GM12801 (cell line): ENCODE results near the gene HMOX2.

Source experiments
- TF ChIP-seq, protein P1 (sequence below): IDR thresholded peaks from one replicate; pipeline ENCODE4 v1.5.1; 2011; ENCODE audit warnings: control low read depth; ENCODE audit not compliant: insufficient read length; ENCODE audit errors: extremely low read depth

The HMOX2 gene

DNA sequence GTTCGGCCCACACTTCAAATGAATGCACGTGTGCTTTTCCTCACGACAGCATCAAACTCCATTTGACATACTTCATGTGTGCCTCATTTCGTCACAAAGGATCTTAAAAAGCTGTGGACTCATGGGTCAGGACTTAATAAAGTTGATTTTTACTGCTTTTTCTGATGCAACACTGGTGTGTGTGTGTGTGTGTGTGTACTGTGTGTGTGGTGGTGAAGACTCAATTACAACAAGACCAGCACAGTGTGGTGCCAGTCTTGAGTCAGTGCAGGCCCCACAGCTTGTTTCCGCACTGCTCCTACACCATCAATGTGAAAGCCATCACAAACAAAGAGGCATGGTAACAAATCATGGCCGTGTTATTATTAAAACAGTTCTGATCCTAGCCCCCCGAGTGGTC lies 44.7 kb downstream of the HMOX2 start:
- TF ChIP-seq, protein P1, sequence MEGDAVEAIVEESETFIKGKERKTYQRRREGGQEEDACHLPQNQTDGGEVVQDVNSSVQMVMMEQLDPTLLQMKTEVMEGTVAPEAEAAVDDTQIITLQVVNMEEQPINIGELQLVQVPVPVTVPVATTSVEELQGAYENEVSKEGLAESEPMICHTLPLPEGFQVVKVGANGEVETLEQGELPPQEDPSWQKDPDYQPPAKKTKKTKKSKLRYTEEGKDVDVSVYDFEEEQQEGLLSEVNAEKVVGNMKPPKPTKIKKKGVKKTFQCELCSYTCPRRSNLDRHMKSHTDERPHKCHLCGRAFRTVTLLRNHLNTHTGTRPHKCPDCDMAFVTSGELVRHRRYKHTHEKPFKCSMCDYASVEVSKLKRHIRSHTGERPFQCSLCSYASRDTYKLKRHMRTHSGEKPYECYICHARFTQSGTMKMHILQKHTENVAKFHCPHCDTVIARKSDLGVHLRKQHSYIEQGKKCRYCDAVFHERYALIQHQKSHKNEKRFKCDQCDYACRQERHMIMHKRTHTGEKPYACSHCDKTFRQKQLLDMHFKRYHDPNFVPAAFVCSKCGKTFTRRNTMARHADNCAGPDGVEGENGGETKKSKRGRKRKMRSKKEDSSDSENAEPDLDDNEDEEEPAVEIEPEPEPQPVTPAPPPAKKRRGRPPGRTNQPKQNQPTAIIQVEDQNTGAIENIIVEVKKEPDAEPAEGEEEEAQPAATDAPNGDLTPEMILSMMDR: no peak

DNA sequence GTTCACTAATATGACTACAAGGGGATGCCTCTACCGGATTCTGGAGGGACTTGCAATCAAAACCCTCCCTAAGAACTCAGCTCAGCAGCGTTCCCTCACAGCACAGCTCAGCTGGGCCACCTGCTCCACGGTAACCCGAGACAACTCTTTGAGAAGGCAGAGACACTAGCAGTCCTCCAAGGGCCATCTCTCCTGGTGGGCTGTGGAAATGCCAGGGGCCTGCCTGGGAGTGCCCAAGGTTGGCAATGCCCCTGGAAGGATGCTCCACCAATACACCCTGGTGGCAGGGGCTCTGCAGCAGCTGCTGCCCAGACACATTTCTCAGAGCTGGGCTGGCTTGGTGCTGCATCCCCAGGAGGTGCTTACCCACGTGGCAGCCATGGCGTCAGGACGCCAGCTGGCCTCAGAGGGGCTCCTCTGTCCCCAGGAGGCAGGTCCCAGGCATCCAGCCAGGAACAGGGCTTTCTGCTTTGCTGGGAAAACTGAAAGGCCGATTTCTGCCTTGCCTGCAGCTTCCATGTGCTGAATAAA lies 45.9 kb downstream of the HMOX2 start:
- TF ChIP-seq, protein P1: no peak

DNA sequence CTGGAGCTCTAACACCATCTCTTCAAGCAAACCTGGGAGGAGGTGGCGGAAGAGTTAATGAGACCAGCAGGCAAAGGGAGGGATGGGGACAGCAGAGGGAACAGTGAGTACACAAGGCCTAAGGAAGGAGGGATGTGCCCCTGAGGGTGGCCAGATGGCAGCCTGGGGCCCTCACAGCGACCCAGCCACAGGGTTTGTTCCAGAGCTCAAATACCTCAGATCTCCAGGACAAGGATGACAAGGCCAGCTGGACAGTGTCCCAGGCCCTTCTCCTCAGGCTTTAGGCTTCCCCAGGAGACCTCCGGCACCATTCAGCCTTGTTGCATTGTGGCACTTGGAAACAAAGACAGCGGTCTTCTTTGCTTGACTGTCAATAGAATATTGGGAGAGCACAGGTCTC lies 47.5 kb downstream of the HMOX2 start:
- TF ChIP-seq, protein P1: no peak

DNA sequence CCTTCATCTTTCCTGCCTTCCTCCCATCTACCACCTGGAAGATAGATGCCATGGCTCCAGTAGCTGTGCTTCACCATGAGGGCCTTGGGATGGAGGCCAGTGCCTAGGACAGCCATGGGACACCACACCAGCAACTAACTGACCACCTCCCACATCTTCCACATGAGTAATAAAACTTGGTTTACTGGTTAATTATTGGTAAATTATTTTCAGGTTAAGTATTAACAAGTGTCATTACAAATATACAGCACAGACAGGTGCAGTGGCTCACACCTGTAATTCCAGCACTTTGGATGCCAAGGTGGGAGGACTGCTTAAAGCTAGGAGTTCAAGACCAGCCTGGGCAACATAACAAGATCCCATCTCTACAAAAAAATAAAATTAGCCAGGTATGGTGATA lies 48.4 kb downstream of the HMOX2 start:
- TF ChIP-seq, protein P1: no peak

DNA sequence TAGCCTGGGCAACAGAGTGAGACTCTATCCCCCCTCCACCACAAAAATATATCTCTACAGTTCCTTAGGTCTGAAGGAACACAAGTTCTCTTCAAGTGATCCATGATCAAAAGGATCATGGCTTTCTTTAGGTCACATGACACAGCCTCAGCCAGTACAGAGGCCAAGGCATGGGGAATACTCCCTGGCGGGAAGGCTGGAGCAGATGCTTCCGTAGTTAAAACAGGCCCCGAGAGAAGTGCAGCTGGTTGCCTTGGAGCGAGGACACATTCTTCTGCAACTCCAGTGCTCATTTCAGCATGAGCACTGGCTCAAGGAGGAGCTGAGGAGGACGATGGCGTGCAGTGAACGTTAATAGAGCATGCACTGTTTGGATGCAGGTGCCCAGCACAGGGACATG lies 48.9 kb downstream of the HMOX2 start:
- TF ChIP-seq, protein P1: no peak

DNA sequence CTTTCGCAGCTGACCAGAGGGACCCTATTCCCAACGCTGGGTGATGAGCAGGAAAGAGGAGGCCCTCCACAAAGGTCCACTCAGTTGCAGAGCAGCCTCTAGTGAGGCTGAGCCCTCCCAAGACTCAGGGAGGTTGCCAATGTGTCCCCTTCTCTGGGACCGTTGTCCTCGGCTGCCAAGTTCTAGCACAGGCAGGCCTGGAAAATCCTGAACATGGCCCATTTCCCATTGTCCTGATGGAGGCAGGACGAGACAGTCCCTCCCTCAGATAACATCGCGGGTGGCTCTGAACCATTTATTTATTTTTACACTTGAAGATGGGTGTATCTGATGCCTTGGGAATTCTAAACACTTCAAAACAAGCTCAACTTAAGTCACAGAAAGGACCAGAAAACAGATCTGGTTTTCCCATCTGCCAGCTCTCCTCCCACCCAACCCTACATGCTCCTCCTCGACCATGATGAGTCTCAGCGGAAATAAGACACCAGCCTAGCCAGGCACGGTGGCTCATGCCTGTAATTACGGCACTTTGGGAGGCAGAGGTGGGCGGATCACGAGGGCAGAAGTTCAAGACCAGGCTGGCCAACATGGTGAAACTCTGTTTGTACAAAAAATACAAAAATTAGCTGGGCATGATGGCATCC lies 49.6 kb downstream of the HMOX2 start:
- TF ChIP-seq, protein P1: no peak

DNA sequence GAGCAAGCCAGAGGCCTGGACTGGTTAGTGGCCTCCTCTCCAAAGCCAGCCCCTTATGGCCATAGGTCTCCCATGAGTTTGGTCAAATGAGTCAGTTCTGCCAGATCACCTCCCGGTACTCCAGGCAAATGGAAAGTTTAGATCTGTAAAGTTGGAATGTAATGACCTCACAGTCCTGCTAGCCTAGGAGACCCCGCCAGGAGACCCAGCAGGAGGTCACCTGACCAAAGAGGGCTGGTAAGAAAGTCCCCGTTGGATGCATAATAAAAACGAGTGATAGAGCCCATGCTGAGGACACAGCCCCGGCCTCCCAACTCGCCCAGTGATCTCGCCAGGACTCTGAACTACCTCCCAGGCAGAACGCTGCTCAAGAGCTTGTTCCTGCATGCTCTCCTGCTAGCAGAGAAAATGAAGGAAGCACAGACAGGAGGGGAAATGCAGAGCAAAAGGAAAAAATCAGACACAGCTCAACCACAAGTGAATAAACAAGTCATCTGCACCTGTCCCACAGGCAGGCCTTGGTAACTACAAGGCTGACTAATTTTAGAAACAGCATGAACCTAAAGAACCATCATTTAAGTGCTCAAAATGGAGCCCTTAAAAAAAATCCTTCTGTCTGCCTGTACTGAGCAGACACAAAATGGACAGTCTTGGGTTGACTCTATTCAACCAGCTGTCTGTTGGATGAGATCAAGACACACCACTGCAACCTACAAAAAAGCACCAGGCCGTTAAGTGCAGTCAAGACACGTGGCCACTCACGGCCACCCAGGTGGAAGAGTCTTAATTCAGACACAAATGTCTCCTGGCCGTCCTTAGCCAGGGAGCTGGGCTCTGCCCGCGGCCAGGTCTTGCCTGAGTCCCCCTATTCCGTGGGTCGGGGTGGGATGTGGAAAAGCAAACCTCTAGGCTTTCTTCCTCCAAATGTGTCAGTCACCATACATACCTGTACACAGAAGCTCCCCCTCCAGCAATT lies 53.2 kb downstream of the HMOX2 start:
- TF ChIP-seq, protein P1: no peak
